GM12801 (cell line): ENCODE data around the gene TYW1B.
"Not testable (repeated sequence)": the region's sequence is repeated elsewhere in the genome, so short reads cannot be mapped to it uniquely, and the experiment has no call there.

Experiments
- TF ChIP-seq, protein P1 (sequence below): IDR thresholded peaks from one replicate; pipeline ENCODE4 v1.5.1; 2011; ENCODE audit warnings: control low read depth; ENCODE audit not compliant: insufficient read length; ENCODE audit errors: extremely low read depth

Gene TYW1B, protein sequence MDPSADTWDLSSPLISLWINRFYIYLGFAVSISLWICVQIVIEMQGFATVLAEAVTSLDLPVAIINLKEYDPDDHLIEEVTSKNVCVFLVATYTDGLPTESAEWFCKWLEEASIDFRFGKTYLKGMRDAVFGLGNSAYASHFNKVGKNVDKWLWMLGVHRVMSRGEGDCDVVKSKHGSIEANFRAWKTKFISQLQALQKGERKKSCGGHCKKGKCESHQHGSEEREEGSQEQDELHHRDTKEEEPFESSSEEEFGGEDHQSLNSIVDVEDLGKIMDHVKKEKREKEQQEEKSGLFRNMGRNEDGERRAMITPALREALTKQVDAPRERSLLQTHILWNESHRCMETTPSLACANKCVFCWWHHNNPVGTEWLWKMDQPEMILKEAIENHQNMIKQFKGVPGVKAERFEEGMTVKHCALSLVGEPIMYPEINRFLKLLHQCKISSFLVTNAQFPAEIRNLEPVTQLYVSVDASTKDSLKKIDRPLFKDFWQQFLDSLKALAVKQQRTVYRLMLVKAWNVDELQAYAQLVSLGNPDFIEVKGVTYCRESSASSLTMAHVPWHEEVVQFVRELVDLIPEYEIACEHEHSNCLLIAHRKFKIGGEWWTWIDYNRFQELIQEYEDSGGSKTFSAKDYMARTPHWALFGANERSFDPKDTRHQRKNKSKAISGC

GRCh38 chr7:72827839-72828591, at the start of gene TYW1B:
TYW1B (minus strand) TSS chr7:72828200; CDS start chr7:72828075, 125 bp downstream.
- TF ChIP-seq, protein P1, sequence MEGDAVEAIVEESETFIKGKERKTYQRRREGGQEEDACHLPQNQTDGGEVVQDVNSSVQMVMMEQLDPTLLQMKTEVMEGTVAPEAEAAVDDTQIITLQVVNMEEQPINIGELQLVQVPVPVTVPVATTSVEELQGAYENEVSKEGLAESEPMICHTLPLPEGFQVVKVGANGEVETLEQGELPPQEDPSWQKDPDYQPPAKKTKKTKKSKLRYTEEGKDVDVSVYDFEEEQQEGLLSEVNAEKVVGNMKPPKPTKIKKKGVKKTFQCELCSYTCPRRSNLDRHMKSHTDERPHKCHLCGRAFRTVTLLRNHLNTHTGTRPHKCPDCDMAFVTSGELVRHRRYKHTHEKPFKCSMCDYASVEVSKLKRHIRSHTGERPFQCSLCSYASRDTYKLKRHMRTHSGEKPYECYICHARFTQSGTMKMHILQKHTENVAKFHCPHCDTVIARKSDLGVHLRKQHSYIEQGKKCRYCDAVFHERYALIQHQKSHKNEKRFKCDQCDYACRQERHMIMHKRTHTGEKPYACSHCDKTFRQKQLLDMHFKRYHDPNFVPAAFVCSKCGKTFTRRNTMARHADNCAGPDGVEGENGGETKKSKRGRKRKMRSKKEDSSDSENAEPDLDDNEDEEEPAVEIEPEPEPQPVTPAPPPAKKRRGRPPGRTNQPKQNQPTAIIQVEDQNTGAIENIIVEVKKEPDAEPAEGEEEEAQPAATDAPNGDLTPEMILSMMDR: not testable (repeated sequence)

DNA sequence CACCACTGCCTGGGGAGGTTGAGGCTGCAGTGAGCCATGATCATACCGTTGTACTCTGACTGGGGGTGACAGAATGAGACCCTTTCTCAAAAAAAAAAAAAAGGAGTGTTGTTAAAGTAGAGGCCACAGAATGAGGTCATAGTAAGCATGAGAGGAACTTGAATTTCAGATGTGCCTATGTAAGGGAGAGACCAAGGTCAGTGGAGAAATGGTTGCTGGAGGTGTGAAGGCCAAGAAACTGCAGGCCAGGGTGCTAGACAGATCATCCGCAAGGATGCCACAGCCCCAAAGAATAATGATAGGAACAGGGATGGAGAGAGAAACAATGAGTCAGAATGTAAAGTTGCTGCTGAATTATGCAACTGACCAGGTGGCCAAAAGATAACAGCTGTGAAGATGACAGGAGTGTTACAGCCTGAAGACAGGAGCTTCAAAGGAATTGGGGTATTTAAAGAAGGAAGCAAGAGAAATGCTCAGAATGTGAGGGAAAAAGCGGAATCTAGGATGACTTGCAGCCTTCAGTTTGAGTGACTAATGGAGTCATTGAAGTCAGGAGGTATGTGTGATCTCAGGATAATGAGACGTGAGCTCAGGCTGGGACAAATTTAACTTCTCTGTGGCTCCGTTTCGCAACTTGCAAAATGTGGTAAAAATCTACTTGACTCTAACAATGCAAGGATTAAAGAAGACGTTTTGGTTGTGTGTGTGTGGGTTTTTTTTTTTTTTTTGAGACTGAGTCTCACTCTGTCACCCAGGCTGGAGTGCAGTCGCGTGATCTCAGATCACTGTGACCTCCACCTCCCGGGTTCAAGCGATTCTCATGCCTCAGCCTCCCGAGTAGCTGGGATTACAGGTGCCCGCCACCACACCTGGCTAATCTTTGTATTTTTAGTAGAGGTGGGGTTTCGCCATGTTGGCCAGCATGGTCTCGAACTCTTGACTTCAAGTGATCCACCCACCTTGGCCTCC, 22.2 kb downstream of the TYW1B start:
- TF ChIP-seq, protein P1: no peak

DNA sequence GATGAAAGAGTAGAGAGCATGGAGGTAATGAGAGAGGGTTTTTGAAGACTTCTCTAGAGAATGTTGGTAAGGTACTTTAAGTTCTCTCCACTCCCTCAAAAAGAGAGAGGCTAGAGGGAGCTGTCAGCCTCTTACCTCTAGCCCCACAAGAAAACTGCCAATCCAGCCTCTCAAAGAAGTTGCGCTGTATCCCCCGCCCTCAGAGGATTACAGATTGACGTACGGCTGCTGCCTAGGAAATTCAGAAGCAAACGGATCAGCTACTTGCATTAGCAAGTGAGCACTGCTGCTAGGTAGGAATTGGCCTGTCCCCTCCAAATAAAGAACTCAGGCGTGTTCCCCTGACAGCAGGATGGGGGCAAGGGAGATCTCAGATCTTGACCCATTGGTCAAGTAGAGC, 34.2 kb downstream of the TYW1B start:
- TF ChIP-seq, protein P1: no peak

DNA sequence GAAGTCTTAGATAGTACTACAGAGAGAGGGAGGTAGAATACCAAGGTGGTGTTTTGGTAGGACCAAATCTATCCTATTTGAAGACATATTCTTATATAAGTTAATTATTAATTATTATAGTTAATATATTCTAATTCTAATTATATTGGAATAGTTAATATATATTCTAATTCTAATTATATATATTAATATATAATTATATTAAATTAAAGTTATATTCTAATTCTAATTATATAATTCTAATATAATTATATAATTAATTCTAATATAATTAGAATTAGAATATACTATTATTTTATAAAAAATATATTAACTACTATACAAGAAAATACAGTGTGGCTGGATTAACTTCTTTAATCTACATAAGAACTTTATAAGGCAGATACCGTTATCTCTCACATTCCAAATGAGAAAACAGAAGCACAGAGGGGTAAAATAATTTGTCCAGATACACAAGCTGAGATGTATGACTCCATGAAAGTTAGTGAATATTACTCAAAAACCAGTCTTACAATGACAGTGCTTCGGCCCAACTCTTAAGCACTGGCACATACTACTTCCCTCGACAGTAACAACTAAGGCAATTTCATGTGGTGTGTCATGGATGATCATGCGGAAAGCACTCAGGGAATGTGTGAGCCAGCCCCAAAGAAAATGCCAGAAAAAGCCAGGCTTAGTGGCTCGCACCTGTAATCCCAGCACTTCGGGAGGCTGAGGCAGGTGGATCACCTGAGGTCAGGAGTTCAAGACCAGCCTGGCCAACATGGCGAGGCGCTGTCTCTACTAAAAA, 42.6 kb downstream of the TYW1B start:
- TF ChIP-seq, protein P1: no peak

- TF ChIP-seq, protein P1: no peak
Measured at GRCh38 chr7:72781631-72782030, 46.4 kb downstream of the TYW1B start.

DNA sequence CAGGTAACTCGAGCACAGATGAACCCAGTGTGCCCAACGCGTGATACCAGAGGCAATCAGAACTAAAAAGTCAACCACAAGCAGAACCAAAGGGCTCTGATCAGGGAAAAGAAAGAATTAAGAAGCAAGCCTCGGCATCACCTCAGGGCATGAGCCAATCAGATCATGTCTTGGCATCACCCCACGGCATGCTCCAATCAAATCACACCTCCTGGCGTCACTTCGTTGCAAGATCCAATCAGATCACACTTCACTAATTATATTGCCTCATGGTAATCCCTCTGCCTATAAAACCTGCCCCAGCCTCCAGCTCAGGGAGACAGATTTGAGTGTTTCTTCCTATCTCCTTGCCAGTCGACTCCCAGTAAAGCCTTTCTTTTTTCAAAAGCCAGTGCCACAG, 46.8 kb downstream of the TYW1B start:
- TF ChIP-seq, protein P1: no peak
